Measurements from ENCODE around the gene TMEM45A.

The TMEM45A gene

GRCh38 chr3:100536093-100536492 is 43.7 kb downstream of the TMEM45A start:
- DNase-seq: no peak

DNA sequence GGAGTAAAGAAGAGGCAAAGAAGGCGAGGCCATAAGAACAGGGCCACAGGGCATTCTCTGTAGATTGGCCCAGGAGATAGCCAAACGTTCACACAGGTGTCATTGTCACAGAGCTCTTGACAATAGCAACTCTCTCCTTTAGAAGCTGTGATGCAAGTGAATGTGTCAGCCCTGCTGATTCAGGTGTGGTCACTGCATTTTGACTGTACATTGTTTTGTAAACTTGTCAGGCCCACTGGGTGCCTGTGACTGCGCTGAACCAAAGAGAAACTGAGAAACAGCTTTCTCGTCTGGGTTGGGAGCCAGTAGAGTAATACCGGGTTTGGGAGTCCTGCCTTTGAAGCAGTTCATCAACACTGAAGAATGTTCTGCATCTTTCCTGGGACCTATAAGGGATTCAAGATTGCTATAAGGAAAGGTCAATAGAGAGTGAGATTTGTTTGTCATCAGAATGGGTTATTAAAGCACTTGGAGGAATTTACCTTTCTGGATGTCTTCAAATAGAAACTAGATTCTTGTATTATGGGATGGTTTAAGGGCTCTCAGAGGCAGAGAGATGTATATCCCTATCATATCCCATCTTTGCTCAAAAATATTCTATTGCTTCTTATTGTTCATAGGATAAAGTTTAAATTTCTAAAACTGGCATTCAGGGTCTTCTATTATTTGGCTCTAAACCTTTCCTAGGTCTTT is 45.4 kb downstream of the TMEM45A start:
- DNase-seq: no peak

DNA sequence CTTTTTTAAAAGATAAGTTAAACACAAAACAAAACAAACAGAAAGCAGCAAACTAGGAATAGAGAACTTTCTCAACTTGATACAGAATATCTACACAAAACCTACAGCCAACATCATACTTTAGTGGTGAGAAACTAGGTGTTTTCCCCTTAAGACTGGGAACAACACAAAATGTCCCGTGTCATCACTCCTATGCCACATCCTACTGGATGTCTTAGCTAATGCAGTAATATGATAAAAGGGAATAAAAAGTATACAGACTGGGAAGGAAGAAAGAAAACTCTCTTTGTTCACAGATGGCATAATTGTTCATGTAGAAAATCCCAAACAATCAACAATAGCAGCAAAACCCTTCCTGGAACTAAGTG is 45.9 kb downstream of the TMEM45A start:
- no peak for DNase-seq

GRCh38 chr3:100540791-100541334 is 48.4 kb downstream of the TMEM45A start:
- DNase-seq: no peak

GRCh38 chr3:100541428-100541827 is 49.0 kb downstream of the TMEM45A start:
- peak; percentile 9 for DNase-seq

DNA sequence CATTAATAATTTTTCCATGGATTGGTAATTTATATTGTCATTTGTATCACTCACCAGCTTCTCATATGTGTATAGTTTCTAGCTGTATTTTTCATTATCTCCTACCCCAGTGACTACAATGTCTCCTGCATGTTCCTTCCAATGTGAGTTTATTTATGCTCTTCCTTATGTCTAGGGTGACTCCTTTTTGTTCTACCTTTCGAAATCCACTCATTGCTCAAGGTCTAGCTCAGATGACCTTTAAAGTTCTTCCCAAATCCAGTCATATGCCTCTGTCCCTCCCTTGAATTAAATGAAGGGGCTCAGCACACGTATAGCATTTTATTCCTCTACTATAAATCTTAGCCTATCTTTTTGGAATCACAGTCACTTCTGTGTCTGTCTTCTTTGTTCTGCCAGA is 53.0 kb downstream of the TMEM45A start:
- DNase-seq: no peak

DNA sequence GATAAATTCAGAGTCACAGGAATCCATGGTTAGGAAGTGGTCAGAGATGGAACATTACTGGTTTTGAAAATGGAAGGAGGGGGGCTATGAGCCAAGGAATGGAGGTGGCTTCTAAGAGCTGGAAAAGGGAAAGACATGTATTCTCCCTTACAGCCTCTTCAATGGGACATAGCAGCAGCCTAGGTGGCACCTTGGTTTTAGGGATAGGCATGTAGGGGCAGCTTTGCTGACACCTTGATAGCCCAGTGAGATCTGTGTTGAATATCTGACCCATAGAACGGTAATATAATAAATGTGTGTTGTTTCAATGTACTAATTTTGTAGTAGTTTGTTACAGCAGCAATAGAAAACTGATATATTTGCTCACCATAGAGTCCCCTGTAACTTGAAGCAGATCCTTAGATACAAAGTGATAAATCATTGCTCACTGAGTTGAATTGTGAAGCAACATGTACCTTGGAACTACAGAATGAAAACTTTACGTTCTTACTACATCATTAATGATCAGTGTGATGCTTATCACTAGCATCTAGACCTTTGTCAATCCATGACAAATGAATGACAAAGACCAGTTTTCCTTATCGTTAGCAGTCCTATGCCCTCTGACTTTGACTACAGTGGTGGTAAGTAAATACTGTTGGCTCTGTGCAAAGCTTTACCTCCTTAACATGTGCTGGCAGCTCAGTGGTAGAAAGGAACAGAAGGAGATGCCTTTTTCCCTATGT is 53.8 kb downstream of the TMEM45A start:
- DNase-seq: no peak

GRCh38 chr3:100548053-100548452 is 55.6 kb downstream of the TMEM45A start:
- no peak for DNase-seq

GRCh38 chr3:100553618-100554372 is 61.4 kb downstream of the TMEM45A start:
- no peak for DNase-seq

DNA sequence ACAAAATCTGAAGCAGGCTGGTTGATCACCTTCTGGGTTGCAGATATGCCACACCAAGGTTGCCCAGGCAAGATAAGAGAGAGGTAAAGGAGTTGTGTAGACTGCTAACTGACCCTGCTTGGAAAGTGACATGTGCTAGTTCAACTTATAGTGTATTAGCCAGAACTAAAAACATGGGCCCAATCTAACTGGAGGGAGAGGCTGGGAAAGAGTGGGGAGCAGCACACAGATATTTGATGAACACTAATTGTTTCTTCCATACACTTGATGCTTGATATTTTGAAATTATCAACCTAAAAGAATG is 61.9 kb downstream of the TMEM45A start:
- no peak for DNase-seq

DNA sequence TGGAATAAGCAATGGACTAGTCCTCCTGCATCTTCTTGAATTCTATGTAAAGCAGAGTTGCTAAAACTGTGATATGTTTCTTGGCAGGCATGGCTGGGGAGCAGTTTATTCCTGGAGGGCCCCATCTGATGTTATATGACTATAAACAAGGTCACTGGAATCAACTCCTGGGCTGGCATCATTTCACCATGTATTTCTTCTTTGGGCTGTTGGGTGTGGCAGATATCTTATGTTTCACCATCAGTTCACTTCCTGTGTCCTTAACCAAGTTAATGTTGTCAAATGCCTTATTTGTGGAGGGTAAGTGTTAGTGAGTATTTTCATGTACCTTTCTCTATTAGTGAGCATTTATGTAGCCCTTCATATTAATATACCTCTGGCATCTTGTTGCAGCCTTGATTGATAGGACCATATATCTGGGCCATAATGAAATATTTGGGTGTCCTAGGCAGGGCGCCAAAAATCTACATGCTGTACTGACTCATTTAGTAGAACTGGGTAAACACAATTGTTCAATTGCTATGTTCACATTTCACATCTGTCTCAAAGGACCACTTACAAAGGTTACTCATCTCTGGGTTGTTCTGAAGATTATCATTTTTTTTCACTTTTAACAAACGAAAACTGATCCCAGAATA is 64.4 kb downstream of the TMEM45A start:
- no peak for DNase-seq

DNA sequence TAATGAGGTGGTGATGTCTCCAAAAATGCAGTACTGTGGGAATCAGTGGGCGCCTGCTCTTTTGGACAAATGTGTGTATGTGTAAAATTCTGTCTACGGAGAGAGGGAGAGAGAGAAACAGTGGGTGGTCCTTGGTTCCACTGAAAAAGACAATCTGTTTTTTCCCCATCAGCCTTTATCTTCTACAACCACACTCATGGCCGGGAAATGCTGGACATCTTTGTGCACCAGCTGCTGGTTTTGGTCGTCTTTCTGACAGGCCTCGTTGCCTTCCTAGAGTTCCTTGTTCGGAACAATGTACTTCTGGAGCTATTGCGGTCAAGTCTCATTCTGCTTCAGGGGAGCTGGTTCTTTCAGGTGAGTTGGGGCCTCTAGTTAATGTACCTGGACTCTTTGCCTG is 65.8 kb downstream of the TMEM45A start:
- DNase-seq: no peak

- no peak for DNase-seq
Measured at GRCh38 chr3:100560426-100560825, 68.0 kb downstream of the TMEM45A start.

GRCh38 chr3:100561459-100562158 is 69.2 kb downstream of the TMEM45A start:
- DNase-seq: no peak

GRCh38 chr3:100562224-100562857 is 69.9 kb downstream of the TMEM45A start:
- no peak for DNase-seq

DNA sequence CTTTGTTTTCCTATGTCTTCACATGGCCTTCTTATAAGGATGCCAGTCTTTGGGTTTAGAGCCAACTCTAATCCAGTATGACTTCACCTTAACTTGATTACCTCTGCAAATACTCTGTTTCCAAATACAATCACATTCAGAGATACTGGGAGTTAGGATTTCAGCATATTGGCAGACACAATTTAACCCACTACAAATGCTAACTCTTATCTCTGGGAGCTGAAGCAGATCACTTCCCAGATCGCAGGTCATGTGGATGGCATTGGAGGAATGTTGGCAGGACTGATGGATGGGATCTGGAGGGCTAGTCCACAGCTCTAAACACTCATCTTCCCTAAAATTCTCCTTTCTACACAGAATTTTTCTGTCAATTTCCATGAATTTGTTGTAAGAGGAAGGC is 70.8 kb downstream of the TMEM45A start:
- no peak for DNase-seq

- no peak for DNase-seq
Measured at GRCh38 chr3:100563652-100564211, 71.3 kb downstream of the TMEM45A start.

DNA sequence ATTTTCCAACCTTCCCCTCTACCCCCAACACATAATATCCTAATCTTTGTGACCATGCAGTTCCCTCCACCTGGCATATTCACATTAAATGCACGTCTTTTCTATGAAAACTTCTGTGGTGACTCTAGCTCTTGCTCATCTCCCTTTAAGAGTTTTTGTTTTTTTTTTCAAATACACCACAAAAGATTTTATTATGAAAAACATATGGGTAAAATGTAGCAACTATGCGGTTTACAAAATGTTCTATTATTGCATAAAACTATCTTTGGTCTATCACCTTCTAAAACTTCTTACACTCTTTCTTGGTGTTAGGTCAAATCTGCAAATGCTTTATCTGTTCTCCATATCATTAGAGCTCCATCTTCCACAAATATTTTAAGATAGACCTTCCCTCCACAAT is 78.4 kb downstream of the TMEM45A start:
- no peak for DNase-seq

- no peak for DNase-seq
Measured at GRCh38 chr3:100574536-100574935, 82.1 kb downstream of the TMEM45A start.

DNA sequence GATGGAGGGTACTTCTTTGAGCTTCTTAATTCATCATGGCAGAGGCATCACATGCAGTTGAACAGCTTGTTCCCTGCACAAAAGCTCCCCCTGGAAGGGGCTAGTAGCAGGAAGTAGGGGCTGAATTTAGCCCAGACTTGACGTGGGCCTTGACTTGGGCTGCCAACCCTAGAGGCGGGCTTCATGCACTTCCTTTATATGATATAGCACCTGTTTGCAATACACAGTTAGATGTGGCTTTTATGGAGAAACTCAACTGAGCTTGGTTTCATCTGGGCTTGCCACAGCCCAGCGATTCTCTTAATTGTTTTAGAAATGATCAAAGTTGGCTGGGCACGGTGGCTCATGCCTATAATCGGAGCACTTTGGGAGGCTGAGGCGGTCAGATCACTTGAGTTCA is 83.3 kb downstream of the TMEM45A start:
- DNase-seq: no peak

DNA sequence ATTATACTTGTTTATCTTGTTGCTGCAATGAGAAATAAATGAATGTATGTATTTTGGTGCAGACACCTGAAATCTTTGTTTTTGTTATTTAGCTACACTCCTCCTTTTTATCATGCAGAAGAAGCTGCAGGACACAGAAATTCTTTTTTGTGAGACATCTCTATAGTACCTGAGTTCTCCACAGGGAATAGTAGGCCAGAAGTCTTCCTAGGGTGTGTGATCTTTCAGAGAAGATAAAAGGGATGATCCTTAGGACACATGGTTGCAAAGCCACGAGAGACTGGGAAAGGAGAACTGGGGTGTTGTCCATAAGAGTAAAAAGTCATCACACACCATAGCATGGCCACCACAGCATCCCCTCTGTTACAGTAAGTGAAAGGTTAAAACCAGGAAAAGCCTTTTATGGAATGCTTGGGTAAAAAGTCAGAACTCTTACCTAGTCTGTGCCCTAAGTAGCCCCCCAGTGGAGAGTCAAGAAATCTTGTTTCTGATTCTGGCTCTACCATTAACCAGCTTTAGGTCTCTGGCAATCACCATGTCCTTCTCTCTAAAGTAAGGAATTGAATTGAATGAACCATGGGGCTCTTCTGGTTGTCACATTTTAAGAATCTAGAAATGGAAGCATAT is 85.1 kb downstream of the TMEM45A start:
- DNase-seq: no peak
